Mucosa of rectum (tissue), 2 donors: ENCODE measurements around the gene SKI.
A peak's percentile ranks its signal among the peaks of the same experiment; 100 is the strongest.

Experiments used
- H3K27ac ChIP-seq, 2 donors: one replicate each; pipeline ENCODE4 v1.7.0; 2013; ENCODE audit warnings: inconsistent platforms in 2 of 2, low read depth in 2 of 2, low read length in 2 of 2
- H3K27me3 ChIP-seq, 2 donors: one replicate each; pipeline ENCODE4 v1.7.0; 2013; ENCODE audit warnings: low read length in 2 of 2; ENCODE audit not compliant: control insufficient read depth in 2 of 2, insufficient read depth in 2 of 2
- H3K36me3 ChIP-seq, 2 donors: one replicate each; pipeline ENCODE4 v1.7.0; 2013; ENCODE audit warnings: low read length in 2 of 2; ENCODE audit not compliant: control insufficient read depth in 2 of 2, insufficient read depth in 2 of 2
- H3K4me1 ChIP-seq, 2 donors: one replicate each; pipeline ENCODE4 v1.7.0; 2013; ENCODE audit warnings: low read length in 2 of 2, mild to moderate bottlenecking in 1 of 2; ENCODE audit not compliant: control insufficient read depth in 2 of 2, insufficient read depth in 2 of 2
- H3K4me3 ChIP-seq, 2 donors: one replicate each; pipeline ENCODE4 v1.7.0; 2013; ENCODE audit warnings: low read length in 2 of 2
- H3K9ac ChIP-seq, 2 donors: one replicate each; pipeline ENCODE4 v1.7.0; 2013; ENCODE audit warnings: low read length in 2 of 2, low read depth in 1 of 2, mild to moderate bottlenecking in 1 of 2
- H3K9me3 ChIP-seq, 2 donors: one replicate each; pipeline ENCODE4 v1.7.0; 2013; ENCODE audit warnings: low read length in 2 of 2; ENCODE audit not compliant: control insufficient read depth in 2 of 2
- donor health status: healthy.
- donor health status: Normal muscosa, but diverticular disease.

SKI gene

DNA sequence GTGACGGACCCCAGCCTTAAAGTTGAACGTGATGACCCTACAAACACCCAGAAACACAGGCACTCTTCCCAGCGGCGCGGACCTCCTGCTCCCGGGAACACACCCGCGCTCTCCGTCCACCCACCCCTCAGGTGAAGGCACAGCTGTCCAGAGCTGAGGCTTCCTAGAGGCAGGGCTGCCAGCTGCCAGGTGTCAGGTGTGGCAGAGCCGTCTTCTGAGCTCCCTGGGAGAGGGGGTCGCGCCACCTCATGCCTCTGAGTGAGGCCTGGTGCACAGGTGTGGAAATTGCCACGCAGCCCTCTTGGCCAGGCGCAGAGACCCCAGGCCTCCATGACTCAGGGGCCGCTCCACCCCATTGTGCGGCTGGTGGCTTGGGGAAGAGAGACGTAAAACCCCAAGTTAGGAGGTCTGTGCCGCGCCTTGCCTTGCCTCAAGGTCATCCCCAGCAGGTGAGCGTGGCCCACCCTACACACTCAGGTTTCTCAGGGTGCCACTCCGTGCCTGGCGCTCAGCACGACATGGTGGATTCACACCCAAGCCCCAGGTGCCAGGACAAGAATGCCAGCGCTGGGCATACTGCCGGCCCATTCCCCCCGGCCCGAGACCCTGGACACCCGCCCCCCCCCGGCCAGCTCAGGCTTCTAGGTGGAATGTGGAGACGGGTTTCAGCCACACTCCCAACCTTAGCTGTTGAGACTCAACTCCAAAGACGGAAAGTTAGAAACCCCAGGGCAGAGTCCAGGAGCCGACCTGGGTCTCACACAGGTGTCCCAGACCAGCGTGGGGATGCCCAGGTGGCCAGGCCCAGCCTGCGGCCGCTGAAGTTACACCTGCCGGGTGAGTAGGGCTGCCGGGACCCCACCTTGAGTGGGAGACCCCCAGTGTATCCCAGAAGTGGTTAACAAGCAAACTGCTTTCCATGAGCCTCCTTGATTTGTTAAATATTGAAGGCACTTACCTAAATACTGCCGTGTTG lies 42.0 kb upstream of the SKI start:
- H3K36me3 ChIP-seq, result peaks cover 9 to 15% of the 10 kb centered on the region in 2 donors
- H3K4me1 ChIP-seq, result peaks cover 15 to 16% of the 10 kb centered on the region in 2 donors

DNA sequence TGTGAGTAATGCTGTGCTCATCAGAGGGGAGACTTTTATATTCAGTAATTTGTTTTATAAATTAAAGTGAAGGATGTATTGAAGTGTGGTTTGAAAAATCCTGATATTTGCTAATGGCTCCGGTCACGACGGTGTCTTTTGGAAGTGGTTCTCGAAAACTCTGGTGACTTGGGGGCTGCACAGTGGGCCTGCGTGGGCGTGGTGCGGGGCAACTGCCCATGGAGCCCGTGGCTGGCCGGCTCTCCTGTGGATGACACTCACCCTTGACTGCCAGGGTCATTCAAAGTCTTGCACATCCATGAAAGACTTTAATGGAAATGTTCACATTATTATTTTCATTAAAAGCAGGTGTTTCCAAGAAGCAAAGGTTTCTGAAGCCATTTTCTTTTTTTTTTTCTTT lies 41.2 kb upstream of the SKI start:
- H3K27me3 ChIP-seq, result no peaks in the 10 kb centered on the region
- H3K36me3 ChIP-seq, result peaks cover 9 to 15% of the 10 kb centered on the region in 2 donors
- H3K4me1 ChIP-seq, result peaks cover 15 to 16% of the 10 kb centered on the region in 2 donors
- H3K9me3 ChIP-seq, result no peaks in the 10 kb centered on the region
- no peak overlapping the region for H3K9ac ChIP-seq
- no peak overlapping the region for H3K4me3 ChIP-seq
- no peak overlapping the region for H3K27ac ChIP-seq

More for the DNA sequence above, 42.0 kb upstream of the SKI start:
- H3K27ac ChIP-seq, result no peak overlapping the region
- H3K9ac ChIP-seq, result no peak overlapping the region
- no peaks in the 10 kb centered on the region for H3K9me3 ChIP-seq
- no peak overlapping the region for H3K4me3 ChIP-seq
- H3K27me3 ChIP-seq, result no peaks in the 10 kb centered on the region

DNA sequence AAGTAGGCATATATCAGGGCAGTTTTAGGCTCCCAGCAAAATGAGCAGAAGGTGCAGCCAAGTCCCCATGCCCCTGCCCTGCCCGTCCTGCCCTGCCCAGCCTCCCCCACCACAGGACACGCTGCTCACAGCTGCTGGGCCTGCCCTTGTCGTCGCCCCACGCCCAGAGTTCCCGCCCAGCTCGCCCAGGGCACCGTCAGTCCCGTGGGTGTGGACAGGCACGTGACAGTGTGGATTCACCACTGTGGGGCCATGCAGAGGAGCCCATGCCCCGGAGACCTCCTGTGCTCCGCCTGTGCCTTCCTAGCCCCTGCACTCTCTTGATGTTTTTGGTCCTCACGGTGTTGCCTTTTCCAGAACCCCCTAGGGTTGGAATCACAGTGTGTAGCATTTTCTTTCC lies 40.5 kb upstream of the SKI start:
- H3K9me3 ChIP-seq, result no peaks in the 10 kb centered on the region
- H3K27me3 ChIP-seq, result no peaks in the 10 kb centered on the region
- peak overlapping the region in 1 of 2 donors; percentile 17 for H3K9ac ChIP-seq
- no peak overlapping the region for H3K4me3 ChIP-seq
- no peak overlapping the region for H3K27ac ChIP-seq
- H3K4me1 ChIP-seq, result peaks cover 15 to 18% of the 10 kb centered on the region in 2 donors
- peaks cover 9 to 15% of the 10 kb centered on the region in 2 donors for H3K36me3 ChIP-seq

DNA sequence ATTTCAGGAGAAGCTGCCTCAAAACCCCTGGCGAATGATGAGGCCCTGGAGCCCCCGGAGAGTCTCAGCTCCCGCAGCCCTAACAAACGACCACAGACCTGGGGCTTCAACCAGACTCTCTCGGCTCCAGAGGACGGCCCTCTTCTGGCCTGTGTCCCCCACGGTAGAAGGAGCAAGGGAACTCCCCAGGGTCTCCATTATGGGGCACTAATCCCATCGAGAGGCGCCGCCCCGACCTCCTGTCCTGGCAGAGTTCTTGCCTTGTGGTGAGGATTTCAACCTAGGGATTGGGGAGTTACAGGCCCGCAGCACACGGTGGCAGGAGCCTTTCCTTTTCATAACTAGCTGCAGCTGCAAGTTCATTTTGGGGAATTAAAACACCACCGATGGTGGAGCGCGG lies 39.8 kb upstream of the SKI start:
- no peak overlapping the region for H3K27ac ChIP-seq

DNA sequence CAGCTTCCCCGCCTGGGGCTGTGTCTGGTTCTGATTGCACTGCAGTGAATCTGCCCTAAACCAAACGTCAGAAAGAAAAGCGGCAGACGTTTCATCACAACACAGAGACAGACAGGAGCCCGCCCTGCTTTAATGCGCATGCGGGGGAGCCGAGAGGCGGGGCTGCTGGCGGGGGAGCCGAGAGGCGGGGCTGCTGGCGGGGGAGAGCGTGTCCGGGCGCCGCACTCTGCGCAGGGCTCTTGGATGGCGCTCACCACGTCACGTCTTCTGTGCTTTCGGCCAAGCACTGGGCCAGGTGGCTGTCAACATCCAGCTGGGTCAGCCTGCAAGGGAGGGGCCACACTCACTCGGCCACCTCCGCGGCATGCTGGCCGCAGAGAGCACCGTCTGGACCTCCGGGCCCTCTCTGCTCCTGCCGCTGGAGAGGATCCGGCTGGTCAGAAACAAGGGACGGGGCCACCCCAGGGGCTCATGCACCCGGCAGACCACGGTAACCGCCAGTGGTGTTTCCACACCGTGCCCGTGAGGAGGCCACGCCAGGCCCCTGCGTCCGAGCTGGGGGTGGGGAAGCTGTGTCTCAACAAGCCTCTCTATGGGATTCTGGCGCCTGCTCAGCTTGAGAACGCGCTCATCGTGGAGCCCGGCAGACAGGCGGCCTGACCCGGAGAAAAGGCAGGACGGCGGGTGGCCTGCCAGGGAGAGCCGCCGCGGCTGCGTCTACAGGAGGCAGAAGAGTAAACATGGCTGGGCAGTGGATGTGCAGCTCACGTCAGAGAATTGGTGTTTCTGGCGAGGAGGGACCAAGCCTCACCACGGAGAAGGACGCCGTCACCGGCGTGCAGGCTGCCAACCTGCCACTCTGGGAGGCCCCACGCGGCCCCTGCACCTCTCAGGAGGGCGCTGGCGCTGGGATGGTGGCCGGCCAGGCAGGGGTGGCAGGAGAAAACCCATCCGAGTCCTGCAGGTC lies 38.4 kb upstream of the SKI start:
- Histone ChIP-seq H3K9ac (peak overlapping the region; percentile 68 to 92), H3K27ac (peak overlapping the region; percentile 95 to 97), H3K27me3 (no peaks in the 10 kb centered on the region), H3K9me3 (no peaks in the 10 kb centered on the region), H3K4me3 (peak overlapping the region; percentile 67 to 80), H3K4me1 (peaks cover 19 to 23% of the 10 kb centered on the region in 2 donors), H3K36me3 (peaks cover 9 to 12% of the 10 kb centered on the region in 2 donors)

More for the DNA sequence above, 39.8 kb upstream of the SKI start:
- H3K4me1 ChIP-seq, result peaks cover 15 to 18% of the 10 kb centered on the region in 2 donors
- H3K4me3 ChIP-seq, result no peak overlapping the region
- H3K9ac ChIP-seq, result no peak overlapping the region
- H3K36me3 ChIP-seq, result peaks cover 9 to 15% of the 10 kb centered on the region in 2 donors
- H3K9me3 ChIP-seq, result no peaks in the 10 kb centered on the region
- no peaks in the 10 kb centered on the region for H3K27me3 ChIP-seq

DNA sequence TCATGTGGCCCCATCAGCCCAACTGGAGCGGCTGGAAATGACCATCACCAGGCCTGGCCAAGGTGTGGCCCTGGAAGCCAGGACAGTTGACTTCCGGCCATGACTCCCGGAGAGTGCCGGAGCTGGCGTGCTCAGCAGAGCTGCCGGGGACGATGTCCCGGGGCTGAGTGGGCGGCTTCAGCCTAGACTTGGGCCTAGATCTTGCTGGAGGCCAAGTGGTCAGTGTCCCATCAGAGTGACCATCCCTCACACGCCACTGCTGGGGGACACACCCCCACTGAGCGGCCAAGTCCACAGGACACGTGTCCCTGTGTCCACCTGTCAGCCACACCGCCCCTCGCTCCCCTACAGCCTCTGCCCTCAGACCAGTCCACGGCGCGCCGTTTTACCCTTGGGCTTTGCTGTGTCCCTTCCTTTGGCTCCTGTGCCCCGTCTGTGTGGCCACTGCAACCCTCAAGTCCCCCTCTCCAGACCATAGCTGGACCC lies 37.6 kb upstream of the SKI start:
- peaks cover 3 to 5% of the 10 kb centered on the region in 2 donors for H3K36me3 ChIP-seq
- no peaks in the 10 kb centered on the region for H3K27me3 ChIP-seq
- peak overlapping the region; percentile 67 to 80 for H3K4me3 ChIP-seq
- peak overlapping the region; percentile 95 to 97 for H3K27ac ChIP-seq
- no peaks in the 10 kb centered on the region for H3K9me3 ChIP-seq
- peaks cover 24 to 28% of the 10 kb centered on the region in 2 donors for H3K4me1 ChIP-seq
- H3K9ac ChIP-seq, result peak overlapping the region; percentile 68 to 92

DNA sequence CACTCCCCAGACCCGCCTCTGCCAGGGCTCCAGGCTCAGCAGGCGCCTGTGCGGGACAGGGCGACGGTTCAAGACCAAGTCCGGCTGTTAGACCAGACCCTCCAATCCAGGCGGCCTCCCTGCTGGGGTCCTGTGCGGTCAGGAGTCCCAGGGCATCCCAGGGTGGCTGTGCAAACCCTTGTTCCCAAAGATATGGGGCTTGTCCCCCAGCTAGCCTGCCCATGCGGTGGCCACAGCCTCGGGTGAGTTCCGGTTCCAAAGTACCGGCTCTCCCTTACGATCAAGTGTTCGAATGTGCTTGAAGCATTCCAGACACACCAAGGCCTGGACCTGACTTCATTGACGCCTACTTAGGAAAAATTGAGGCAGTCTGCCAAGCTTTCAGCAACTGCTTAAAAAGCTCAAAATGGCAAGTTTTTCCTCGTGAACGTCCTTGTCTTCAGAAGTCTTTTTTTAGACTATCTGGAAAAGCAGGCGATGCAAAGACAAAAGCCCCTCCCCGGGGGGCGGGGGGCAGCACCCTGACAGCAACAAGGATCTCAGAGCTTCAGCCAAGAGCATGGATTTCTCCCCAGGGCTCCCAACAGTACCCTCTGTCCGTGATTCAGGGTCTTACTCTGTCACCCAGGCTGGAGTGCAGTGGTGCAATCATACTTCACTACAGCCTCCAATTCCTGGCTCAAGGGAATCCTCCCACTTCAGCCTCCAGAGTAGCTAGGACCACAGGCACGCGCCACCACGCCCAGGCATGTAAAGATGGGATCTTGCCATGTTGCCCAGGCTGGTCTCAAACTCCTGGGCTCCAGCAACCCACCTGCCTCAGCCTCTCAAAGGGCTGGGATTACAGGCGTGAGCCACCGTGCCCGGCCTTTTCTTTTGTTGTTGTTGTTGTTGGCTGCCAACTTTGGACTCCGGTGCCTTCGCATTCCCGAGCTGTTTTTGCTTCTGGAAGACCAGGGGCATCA lies 35.8 kb upstream of the SKI start:
- no peaks in the 10 kb centered on the region for H3K36me3 ChIP-seq
- H3K27ac ChIP-seq, result peak overlapping the region; percentile 20 to 43
- no peak overlapping the region for H3K4me3 ChIP-seq
- peaks cover 30 to 32% of the 10 kb centered on the region in 2 donors for H3K4me1 ChIP-seq
- no peaks in the 10 kb centered on the region for H3K27me3 ChIP-seq
- H3K9ac ChIP-seq, result no peak overlapping the region
- H3K9me3 ChIP-seq, result no peaks in the 10 kb centered on the region

DNA sequence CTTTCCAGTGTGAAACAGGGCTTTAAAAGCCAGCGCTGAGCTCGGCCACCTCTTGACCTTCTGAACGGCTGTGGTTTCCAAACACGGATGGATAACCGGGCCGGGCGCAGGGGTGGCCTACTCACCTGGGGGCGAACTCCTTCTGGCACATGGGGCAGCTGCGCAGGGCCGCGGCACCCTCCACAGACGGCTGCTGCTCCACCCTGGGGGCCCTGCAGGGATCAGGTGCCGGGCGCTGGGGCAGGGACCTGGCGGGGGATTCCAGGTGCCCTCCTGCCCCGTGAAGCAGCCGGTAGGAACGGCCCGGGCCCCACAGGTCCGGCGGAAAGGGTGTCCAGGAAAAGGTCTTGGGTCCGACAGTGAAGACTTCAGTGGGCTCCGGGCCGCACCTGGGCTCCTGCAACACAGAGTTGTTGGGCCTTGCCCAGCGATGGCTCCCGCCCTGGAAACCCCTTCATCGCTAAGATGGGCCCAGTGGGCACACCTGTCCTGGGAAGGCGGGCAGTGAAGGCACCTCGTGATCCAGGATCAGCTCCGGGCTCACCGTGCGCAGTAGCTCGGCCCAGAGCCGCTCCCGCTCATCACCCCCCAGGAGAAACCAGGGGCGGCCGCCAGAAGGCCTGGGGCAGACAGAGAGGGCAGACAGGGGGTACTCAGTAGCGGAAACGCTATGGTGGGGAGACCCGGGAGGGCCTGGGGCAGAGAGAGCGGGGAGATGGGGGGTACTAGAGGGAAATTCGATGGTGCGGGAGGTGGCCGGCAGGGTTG lies 34.4 kb upstream of the SKI start:
- Histone ChIP-seq H3K4me3 (peak overlapping the region; percentile 37 to 52), H3K9me3 (no peaks in the 10 kb centered on the region), H3K36me3 (no peaks in the 10 kb centered on the region), H3K9ac (peak overlapping the region; percentile 24 to 64), H3K27ac (peak overlapping the region in 1 of 2 donors; percentile 9), H3K4me1 (peaks cover 37 to 38% of the 10 kb centered on the region in 2 donors), H3K27me3 (no peaks in the 10 kb centered on the region)
